PC-9 (cell line): ENCODE measurements around the gene ANO1. TPM values are rescaled to one million over a fixed set of nuclear protein-coding genes. Genes with fewer than 3 reads are reported as not detected.

Experiments
- BruUV-seq: library from RNA; stranded (reverse); fragments of 400-500 nt; replicated peaks from 2 replicates; lab custom pipeline; 2021; lab: Mats Ljungman, UMichigan
- CTCF ChIA-PET: fragments of 300-600 bp; sonication (Branson Sonifier 250); formaldehyde crosslinking; loops from one replicate; lab custom pipeline; 2022; ENCODE audit warnings: antibody characterized with exemption; lab: Charles Lee
- POLR2A ChIA-PET: fragments of 300-600 bp; sonication (Branson Sonifier 250); formaldehyde crosslinking; loops from one replicate; lab custom pipeline; 2022; ENCODE audit warnings: antibody characterized with exemption; ENCODE audit not compliant: unreplicated experiment; lab: Charles Lee
- DNase-seq, 2 experiments: peaks; one replicate each; pipeline versions ENCODE4 v3.0.0 to v3.0.0-alpha.2; 2015 to 2022; ENCODE audit warnings: mixed read lengths in 1 of 2
- H2AFZ ChIP-seq: fragments of 200-600 bp; sonication (generic); 2 replicates; pipeline ENCODE4 v1.8.1; 2017; ENCODE audit warnings: antibody characterized with exemption
- H3F3A ChIP-seq: fragments of 200-600 bp; sonication (generic); 2 replicates; pipeline ENCODE4 v1.8.1; 2017; ENCODE audit warnings: antibody characterized with exemption, mild to moderate bottlenecking, low read depth; ENCODE audit not compliant: insufficient read depth
- H3K27ac ChIP-seq: fragments of 200-600 bp; sonication (generic); 2 replicates; pipeline ENCODE4 v1.6.1; 2016; ENCODE audit warnings: mixed run types
- H3K27me3 ChIP-seq: fragments of 200-600 bp; sonication (generic); 2 replicates; pipeline ENCODE4 v1.6.1; 2016; ENCODE audit warnings: low read depth, mixed run types; ENCODE audit not compliant: insufficient read depth
- H3K36me3 ChIP-seq: fragments of 200-600 bp; sonication (generic); 2 replicates; pipeline ENCODE4 v1.6.1; 2016; ENCODE audit warnings: low read depth, mixed run types
- H3K4me1 ChIP-seq: fragments of 200-600 bp; sonication (generic); replicated peaks from 2 replicates; pipeline ENCODE4 v1.6.1; 2016; ENCODE audit warnings: mixed run types; ENCODE audit not compliant: insufficient read depth
- H3K4me2 ChIP-seq: fragments of 200-600 bp; sonication (generic); 2 replicates; pipeline ENCODE4 v1.6.1; 2017; ENCODE audit warnings: mixed run types
- H3K4me3 ChIP-seq: fragments of 200-600 bp; sonication (generic); 2 replicates; pipeline ENCODE4 v1.6.1; 2016; ENCODE audit warnings: mixed run types
- H3K79me2 ChIP-seq: fragments of 200-600 bp; sonication (generic); 2 replicates; pipeline ENCODE4 v1.6.1; 2017; ENCODE audit warnings: low read depth, mixed run types
- H3K9me2 ChIP-seq: fragments of 200-600 bp; sonication (generic); 2 replicates; pipeline ENCODE4 v1.8.1; 2017; ENCODE audit warnings: mild to moderate bottlenecking; ENCODE audit not compliant: insufficient read depth
- H3K9me3 ChIP-seq: fragments of 200-600 bp; sonication (generic); 2 replicates; pipeline ENCODE4 v1.8.1; 2016; ENCODE audit warnings: low read depth; ENCODE audit not compliant: insufficient read depth
- H4K20me1 ChIP-seq: fragments of 200-600 bp; sonication (generic); 2 replicates; pipeline ENCODE4 v1.8.1; 2017; ENCODE audit not compliant: insufficient read depth
- CTCF ChIP-seq: fragments of 200-600 bp; sonication (generic); conservative IDR thresholded peaks from 2 replicates; pipeline ENCODE4 v1.6.1; 2017; ENCODE audit warnings: mixed run types, antibody characterized with exemption, mild to moderate bottlenecking, moderate library complexity
- EZH2 ChIP-seq: fragments of 200-600 bp; sonication (generic); IDR thresholded peaks from 2 replicates; pipeline ENCODE4 v1.8.0; 2017; ENCODE audit warnings: antibody characterized with exemption, low read depth
- intact Hi-C: fragments of 100-400 bp; cut with micrococcal nuclease; formaldehyde crosslinking; loops from one replicate; pipeline ENCODE4 v1.10.0; 2022; ENCODE audit not compliant: unreplicated experiment
- total RNA-seq: library from RNA; stranded (reverse); gene quantifications from 2 replicates; pipeline ENCODE4 v1.2.3, GENCODE V29; 2021

The ANO1 gene
- total RNA-seq, 1 experiment from 2014 or later, result 107 TPM

GRCh38 chr11:70129051-70129592 lies 51.0 kb downstream of the ANO1 start:
- Histone ChIP-seq H3K27me3 (no peaks in the 10 kb centered on the region), H3K4me1 (peaks cover 22% of the 10 kb centered on the region), H3F3A (peaks cover 63% of the 10 kb centered on the region), H3K9me3 (no peaks in the 10 kb centered on the region), H3K9me2 (no peaks in the 10 kb centered on the region), H2AFZ (no peak overlapping the region), H4K20me1 (peaks cover 39% of the 10 kb centered on the region), H3K4me3 (no peak overlapping the region), H3K27ac (no peak overlapping the region), H3K79me2 (0 out of 2 replicates have a peak, but pooled peaks cover 7% of the 10 kb centered on the region), H3K36me3 (peaks cover 58% of the 10 kb centered on the region), H3K4me2 (no peak overlapping the region)
- ChIA-PET CTCF (no interaction called here), POLR2A (no interaction called here)
- DNase-seq, result no peak
- intact Hi-C loops, result loop anchor here (2.0 to 5.0 kb wide), 3 partner anchors 62 to 214 kb away; no protein-coding TSS in a partner anchor
- BruUV-seq, result no TSS peak
- TF ChIP-seq CTCF (no peak), EZH2 (no peak)

DNA sequence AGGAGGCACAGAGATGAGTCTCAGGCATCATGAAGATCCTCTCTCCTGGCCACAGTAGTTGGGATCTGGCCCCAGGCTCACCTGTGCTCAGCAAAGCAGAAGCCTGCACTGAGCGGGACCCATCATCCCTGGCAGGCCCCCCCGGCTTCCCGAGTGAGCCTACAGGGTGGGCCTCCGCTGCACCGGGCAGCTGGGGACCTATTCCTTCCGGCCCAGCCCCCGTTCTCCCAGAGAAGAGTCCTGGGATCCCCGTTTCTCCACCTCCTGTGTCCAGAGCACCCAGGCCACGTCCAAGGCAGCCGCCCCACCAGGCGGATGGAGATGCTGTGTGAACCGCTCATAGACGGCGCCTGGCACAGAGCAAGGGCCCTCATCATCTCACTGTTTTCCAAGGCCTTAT lies 52.5 kb downstream of the ANO1 start:
- Histone ChIP-seq H3K4me3 (no peak overlapping the region), H3K36me3 (peaks cover 65% of the 10 kb centered on the region), H3K79me2 (0 out of 2 replicates have a peak, but pooled peaks cover 7% of the 10 kb centered on the region), H3K4me2 (no peak overlapping the region), H3K9me3 (no peaks in the 10 kb centered on the region), H3K4me1 (peaks cover 22% of the 10 kb centered on the region), H3K9me2 (no peaks in the 10 kb centered on the region), H3K27ac (no peak overlapping the region), H3F3A (peaks cover 63% of the 10 kb centered on the region), H4K20me1 (peaks cover 41% of the 10 kb centered on the region), H2AFZ (no peak overlapping the region), H3K27me3 (no peaks in the 10 kb centered on the region)
- ChIA-PET POLR2A (no interaction called here), CTCF (no interaction called here)
- TF ChIP-seq CTCF, result no peak
- TF ChIP-seq EZH2, result no peak
- no TSS peak for BruUV-seq
- intact Hi-C loops, result no loop called here
- DNase-seq, result no peak

- no peak overlapping the region for H3K27ac ChIP-seq
- CTCF ChIA-PET, result interaction anchor here (0.6 kb wide), 1 partner anchor 180 kb away, joined by 17 read pairs; no protein-coding TSS in a partner anchor
These were observed 53.6 kb downstream of the ANO1 start for GRCh38 chr11:70131606-70132190.

More at GRCh38 chr11:70131606-70132190, 53.6 kb downstream of the ANO1 start:
- Histone ChIP-seq H3F3A (peaks cover 65% of the 10 kb centered on the region), H4K20me1 (peaks cover 43% of the 10 kb centered on the region), H3K4me1 (peaks cover 17% of the 10 kb centered on the region), H3K9me3 (no peaks in the 10 kb centered on the region), H3K27me3 (no peaks in the 10 kb centered on the region), H2AFZ (no peak overlapping the region), H3K9me2 (no peaks in the 10 kb centered on the region), H3K4me3 (no peak overlapping the region), H3K36me3 (peaks cover 69% of the 10 kb centered on the region), H3K4me2 (no peak overlapping the region), H3K79me2 (0 out of 2 replicates have a peak, but pooled peaks cover 7% of the 10 kb centered on the region)
- no peak for DNase-seq
- BruUV-seq, result no TSS peak
- POLR2A ChIA-PET, result no interaction called here
- TF ChIP-seq CTCF, result no peak
- no peak for TF ChIP-seq EZH2
- intact Hi-C loops, result no loop called here
